ENCODE measurements around the gene ZBED5. TPM values are rescaled to one million over a fixed set of nuclear protein-coding genes. Genes with fewer than 3 reads are reported as not detected.
A peak's percentile ranks its signal among the peaks of the same experiment; 100 is the strongest.

ZBED5 gene
- polyA plus RNA-seq, 1 donor (not counting 4 experiments of a cell fraction or from before 2014, with no cell fraction given) = 75.1 TPM

- H3K9me1 ChIP-seq (ENCODE audit: control insufficient read depth, extremely low read depth, insufficient read depth, low read length) = no peaks in the 10 kb centered on the region
- peaks cover 46% of the 10 kb centered on the region for H3K4me1 ChIP-seq (ENCODE audit: control insufficient read depth, extremely low read depth, insufficient read depth, low read length)
- no peaks in the 10 kb centered on the region for H3K9me3 ChIP-seq (ENCODE audit: control insufficient read depth, low read depth, low read length)
- no peaks in the 10 kb centered on the region for H3K36me3 ChIP-seq (ENCODE audit: control insufficient read depth in 2 of 2, extremely low read depth in 1 of 2, insufficient read depth in 2 of 2, low read length in 2 of 2)
- no peaks in the 10 kb centered on the region for H3K79me2 ChIP-seq (ENCODE audit: control insufficient read depth, insufficient read depth, low read length)
- H3K9ac ChIP-seq (ENCODE audit: control insufficient read depth, extremely low read depth, insufficient read depth, low read length) = peak overlapping the region; percentile 100
- FAIRE-seq (no peak), DNase-seq (ENCODE audit: low read depth, low spot score) (no peak)
- peak overlapping the region; percentile 100 for H3K27ac ChIP-seq (ENCODE audit: control insufficient read depth, insufficient read depth, low read length)
- H4K20me1 ChIP-seq (ENCODE audit: control insufficient read depth, extremely low read depth, insufficient read depth, low read length) = no peaks in the 10 kb centered on the region
- no peak overlapping the region for H3K4me3 ChIP-seq (ENCODE audit: control insufficient read depth in 2 of 3, extremely low read depth in 1 of 3, insufficient read depth in 2 of 3, low read depth in 1 of 3, low read length in 3 of 3)
- no peak overlapping the region for H2AFZ ChIP-seq (ENCODE audit: control insufficient read depth, low read length)
- no peaks in the 10 kb centered on the region for H3K27me3 ChIP-seq (ENCODE audit: control insufficient read depth, extremely low read depth, insufficient read depth, low read length)
- peak overlapping the region; percentile 100 for H3K4me2 ChIP-seq (ENCODE audit: control insufficient read depth, extremely low read depth, insufficient read depth, low read depth, low read length)
- TF ChIP-seq EZH2 (IDR thresholded peaks at IDR 0.05; ENCODE audit: low read length) = no peak
- TF ChIP-seq, protein P1, sequence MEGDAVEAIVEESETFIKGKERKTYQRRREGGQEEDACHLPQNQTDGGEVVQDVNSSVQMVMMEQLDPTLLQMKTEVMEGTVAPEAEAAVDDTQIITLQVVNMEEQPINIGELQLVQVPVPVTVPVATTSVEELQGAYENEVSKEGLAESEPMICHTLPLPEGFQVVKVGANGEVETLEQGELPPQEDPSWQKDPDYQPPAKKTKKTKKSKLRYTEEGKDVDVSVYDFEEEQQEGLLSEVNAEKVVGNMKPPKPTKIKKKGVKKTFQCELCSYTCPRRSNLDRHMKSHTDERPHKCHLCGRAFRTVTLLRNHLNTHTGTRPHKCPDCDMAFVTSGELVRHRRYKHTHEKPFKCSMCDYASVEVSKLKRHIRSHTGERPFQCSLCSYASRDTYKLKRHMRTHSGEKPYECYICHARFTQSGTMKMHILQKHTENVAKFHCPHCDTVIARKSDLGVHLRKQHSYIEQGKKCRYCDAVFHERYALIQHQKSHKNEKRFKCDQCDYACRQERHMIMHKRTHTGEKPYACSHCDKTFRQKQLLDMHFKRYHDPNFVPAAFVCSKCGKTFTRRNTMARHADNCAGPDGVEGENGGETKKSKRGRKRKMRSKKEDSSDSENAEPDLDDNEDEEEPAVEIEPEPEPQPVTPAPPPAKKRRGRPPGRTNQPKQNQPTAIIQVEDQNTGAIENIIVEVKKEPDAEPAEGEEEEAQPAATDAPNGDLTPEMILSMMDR (optimal IDR thresholded peaks at IDR 0.05 in 1 of 3, IDR thresholded peaks at IDR 0.05 in 1 of 3, conservative IDR thresholded peaks at IDR 0.05 in 1 of 3; ENCODE audit: extremely low read depth in 1 of 3, insufficient read depth in 2 of 3, low read length in 3 of 3) = no peak
- dilution Hi-C loops (cut with MboI; ENCODE audit: extremely low pct_ligation_motif_present, low sequenced_read_pairs) = no loop called here
Observed at GRCh38 chr11:10898003-10898762, 40.3 kb upstream of the ZBED5 start.

DNA sequence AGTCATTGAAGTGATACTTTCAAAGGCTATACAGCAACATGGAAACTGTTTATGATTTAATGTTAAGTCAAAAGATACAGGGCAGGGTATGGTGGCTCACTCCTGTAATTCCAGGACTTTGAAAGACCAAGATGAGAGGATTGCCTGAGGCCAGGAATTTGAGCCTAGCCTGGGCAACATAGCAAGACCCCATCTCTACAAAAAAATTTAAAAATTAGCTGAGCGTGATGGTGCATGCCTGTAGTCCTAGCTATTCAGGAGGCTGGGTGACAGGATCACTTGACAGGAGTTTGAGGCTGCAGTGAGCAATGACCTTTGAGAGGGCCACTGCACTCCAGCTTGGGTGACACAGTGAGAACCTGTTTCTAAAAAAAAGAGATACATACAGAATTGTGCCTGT is 39.3 kb upstream of the ZBED5 start:
- no peaks in the 10 kb centered on the region for H3K9me1 ChIP-seq (ENCODE audit: control insufficient read depth, extremely low read depth, insufficient read depth, low read length)
- H3K4me2 ChIP-seq (ENCODE audit: control insufficient read depth, extremely low read depth, insufficient read depth, low read depth, low read length) = no peak overlapping the region
- no peaks in the 10 kb centered on the region for H3K36me3 ChIP-seq (ENCODE audit: control insufficient read depth in 2 of 2, extremely low read depth in 1 of 2, insufficient read depth in 2 of 2, low read length in 2 of 2)
- no peak for FAIRE-seq
- no peak overlapping the region for H2AFZ ChIP-seq (ENCODE audit: control insufficient read depth, low read length)
- dilution Hi-C loops (cut with MboI; ENCODE audit: extremely low pct_ligation_motif_present, low sequenced_read_pairs) = no loop called here
- H3K4me3 ChIP-seq (ENCODE audit: control insufficient read depth in 2 of 3, extremely low read depth in 1 of 3, insufficient read depth in 2 of 3, low read depth in 1 of 3, low read length in 3 of 3) = no peak overlapping the region
- H3K4me1 ChIP-seq (ENCODE audit: control insufficient read depth, extremely low read depth, insufficient read depth, low read length) = peaks cover 36% of the 10 kb centered on the region
- H4K20me1 ChIP-seq (ENCODE audit: control insufficient read depth, extremely low read depth, insufficient read depth, low read length) = no peaks in the 10 kb centered on the region
- H3K27ac ChIP-seq (ENCODE audit: control insufficient read depth, insufficient read depth, low read length) = no peak overlapping the region
- TF ChIP-seq, protein P1 (optimal IDR thresholded peaks at IDR 0.05 in 1 of 3, IDR thresholded peaks at IDR 0.05 in 1 of 3, conservative IDR thresholded peaks at IDR 0.05 in 1 of 3; ENCODE audit: extremely low read depth in 1 of 3, insufficient read depth in 2 of 3, low read length in 3 of 3) = no peak
- TF ChIP-seq EZH2 (IDR thresholded peaks at IDR 0.05; ENCODE audit: low read length) = no peak
- no peaks in the 10 kb centered on the region for H3K27me3 ChIP-seq (ENCODE audit: control insufficient read depth, extremely low read depth, insufficient read depth, low read length)
- H3K9ac ChIP-seq (ENCODE audit: control insufficient read depth, extremely low read depth, insufficient read depth, low read length) = no peak overlapping the region
- no peak for DNase-seq (ENCODE audit: low read depth, low spot score)
- H3K9me3 ChIP-seq (ENCODE audit: control insufficient read depth, low read depth, low read length) = no peaks in the 10 kb centered on the region
- H3K79me2 ChIP-seq (ENCODE audit: control insufficient read depth, insufficient read depth, low read length) = no peaks in the 10 kb centered on the region

Data from keratinocyte (primary cell).